ENCODE results near the gene TEC.

DNA sequence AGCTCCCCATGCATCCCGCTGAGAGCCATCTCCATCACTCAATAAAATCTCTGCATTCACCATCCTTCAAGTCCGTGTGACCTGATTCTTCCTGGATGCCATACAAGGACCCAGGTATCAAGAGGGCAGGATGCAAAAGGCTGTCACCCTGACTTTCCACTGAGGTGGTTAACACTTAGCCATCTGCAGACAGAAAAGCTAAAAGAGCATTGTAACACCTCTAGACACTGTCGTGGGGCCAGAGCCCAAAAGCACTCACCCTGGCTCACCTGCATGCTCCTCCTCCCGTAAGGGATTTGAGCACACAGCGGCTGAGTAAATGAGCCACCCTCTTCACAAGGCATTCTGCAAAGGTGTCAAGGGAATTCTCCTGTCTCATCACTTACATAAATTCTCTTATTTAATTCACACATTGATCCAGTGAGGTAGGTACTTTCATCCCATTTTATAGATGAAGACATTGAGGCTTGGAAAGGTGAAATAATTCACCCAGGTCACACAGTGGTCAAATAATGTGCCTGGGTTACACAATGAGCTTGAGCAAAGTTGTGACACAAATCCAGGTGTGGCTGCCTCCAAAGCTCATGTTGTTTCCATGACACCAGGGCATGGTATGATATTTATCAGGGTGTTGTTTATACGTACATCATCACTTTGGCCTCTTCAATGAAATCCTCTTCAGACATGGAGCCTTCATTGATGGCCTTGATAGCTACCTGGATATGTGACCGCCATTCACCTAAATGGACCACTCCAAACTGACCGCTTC lies 183.6 kb downstream of the TEC start:
- TF ChIP-seq, protein P1, sequence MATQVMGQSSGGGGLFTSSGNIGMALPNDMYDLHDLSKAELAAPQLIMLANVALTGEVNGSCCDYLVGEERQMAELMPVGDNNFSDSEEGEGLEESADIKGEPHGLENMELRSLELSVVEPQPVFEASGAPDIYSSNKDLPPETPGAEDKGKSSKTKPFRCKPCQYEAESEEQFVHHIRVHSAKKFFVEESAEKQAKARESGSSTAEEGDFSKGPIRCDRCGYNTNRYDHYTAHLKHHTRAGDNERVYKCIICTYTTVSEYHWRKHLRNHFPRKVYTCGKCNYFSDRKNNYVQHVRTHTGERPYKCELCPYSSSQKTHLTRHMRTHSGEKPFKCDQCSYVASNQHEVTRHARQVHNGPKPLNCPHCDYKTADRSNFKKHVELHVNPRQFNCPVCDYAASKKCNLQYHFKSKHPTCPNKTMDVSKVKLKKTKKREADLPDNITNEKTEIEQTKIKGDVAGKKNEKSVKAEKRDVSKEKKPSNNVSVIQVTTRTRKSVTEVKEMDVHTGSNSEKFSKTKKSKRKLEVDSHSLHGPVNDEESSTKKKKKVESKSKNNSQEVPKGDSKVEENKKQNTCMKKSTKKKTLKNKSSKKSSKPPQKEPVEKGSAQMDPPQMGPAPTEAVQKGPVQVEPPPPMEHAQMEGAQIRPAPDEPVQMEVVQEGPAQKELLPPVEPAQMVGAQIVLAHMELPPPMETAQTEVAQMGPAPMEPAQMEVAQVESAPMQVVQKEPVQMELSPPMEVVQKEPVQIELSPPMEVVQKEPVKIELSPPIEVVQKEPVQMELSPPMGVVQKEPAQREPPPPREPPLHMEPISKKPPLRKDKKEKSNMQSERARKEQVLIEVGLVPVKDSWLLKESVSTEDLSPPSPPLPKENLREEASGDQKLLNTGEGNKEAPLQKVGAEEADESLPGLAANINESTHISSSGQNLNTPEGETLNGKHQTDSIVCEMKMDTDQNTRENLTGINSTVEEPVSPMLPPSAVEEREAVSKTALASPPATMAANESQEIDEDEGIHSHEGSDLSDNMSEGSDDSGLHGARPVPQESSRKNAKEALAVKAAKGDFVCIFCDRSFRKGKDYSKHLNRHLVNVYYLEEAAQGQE (IDR thresholded peaks at IDR 0.05; ENCODE audit: borderline replicate concordance) = no peak
- TF ChIP-seq, protein P1 (CRISPR knock-in tag; IDR thresholded peaks at IDR 0.05; ENCODE audit: low read depth) = no peak
- TF ChIP-seq, protein P2, sequence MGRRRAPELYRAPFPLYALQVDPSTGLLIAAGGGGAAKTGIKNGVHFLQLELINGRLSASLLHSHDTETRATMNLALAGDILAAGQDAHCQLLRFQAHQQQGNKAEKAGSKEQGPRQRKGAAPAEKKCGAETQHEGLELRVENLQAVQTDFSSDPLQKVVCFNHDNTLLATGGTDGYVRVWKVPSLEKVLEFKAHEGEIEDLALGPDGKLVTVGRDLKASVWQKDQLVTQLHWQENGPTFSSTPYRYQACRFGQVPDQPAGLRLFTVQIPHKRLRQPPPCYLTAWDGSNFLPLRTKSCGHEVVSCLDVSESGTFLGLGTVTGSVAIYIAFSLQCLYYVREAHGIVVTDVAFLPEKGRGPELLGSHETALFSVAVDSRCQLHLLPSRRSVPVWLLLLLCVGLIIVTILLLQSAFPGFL (CRISPR knock-in tag; IDR thresholded peaks at IDR 0.05) = no peak

All from K562 (cell line).